ENCODE results near the gene PKP4. TPM values are rescaled to one million over a fixed set of nuclear protein-coding genes. Genes with fewer than 3 reads are reported as not detected.

Gene PKP4
- total RNA-seq, 1 experiment from 2014 or later = 55.2 TPM

- ChIA-PET RAD21 (ENCODE audit: low non-redundant PET in 1 of 2, low total read pairs in 2 of 2, uncharacterized antibody in 2 of 2, unreplicated experiment in 2 of 2) (no interaction called here), POLR2A (no interaction called here), CTCF (interaction anchor here (0.7 kb wide), 1 partner anchor 243 kb away, joined by 3 read pairs; no protein-coding TSS in a partner anchor)
- TF ChIP-seq EZH2phosphoT487 (IDR thresholded peaks at IDR 0.05; ENCODE audit: borderline replicate concordance) (no peak), MAX (IDR thresholded peaks at IDR 0.05) (no peak), ZBTB33 (IDR thresholded peaks at IDR 0.05; ENCODE audit: extremely low read depth, insufficient replicate concordance, low read length) (no peak), POLR2A (IDR thresholded peaks at IDR 0.05; ENCODE audit: borderline replicate concordance, extremely low read depth, insufficient read depth, insufficient read length) (no peak), CTCF (IDR thresholded peaks at IDR 0.05 in 2 of 3, conservative IDR thresholded peaks at IDR 0.05 in 1 of 3; ENCODE audit: borderline replicate concordance in 1 of 3, insufficient read depth in 1 of 3, low read depth in 2 of 3, low read length in 2 of 3) (no peak), REST (IDR thresholded peaks at IDR 0.05; ENCODE audit: low read depth) (no peak), SRF (IDR thresholded peaks at IDR 0.05; ENCODE audit: low read depth) (no peak), POLR2AphosphoS5 (IDR thresholded peaks at IDR 0.05; ENCODE audit: low read depth, low read length) (no peak), YY1 (IDR thresholded peaks at IDR 0.05; ENCODE audit: extremely low read depth, insufficient replicate concordance, low read depth, low read length) (no peak)
- Histone ChIP-seq H3K79me2 (ENCODE audit: insufficient read depth, low read length) (peaks cover 68% of the 10 kb centered on the region), H3K9ac (ENCODE audit: low read length) (no peak overlapping the region), H3K36me3 (ENCODE audit: control insufficient read depth in 1 of 2, insufficient read depth in 2 of 2, low read length in 2 of 2) (no peaks in the 10 kb centered on the region), H3K9me3 (ENCODE audit: control insufficient read depth in 1 of 2, insufficient read depth in 1 of 2, low read depth in 1 of 2, low read length in 2 of 2) (no peaks in the 10 kb centered on the region), H3K27ac (ENCODE audit: low read depth, low read length) (0 out of 2 replicates have a peak overlapping the region, but pooled peaks have one; percentile 10), H4K20me1 (ENCODE audit: insufficient read depth) (no peaks in the 10 kb centered on the region), H3K4me2 (ENCODE audit: low read length) (no peak overlapping the region), H3K4me3 (replicated peaks in 1 of 2; ENCODE audit: low read depth in 1 of 2, low read length in 2 of 2) (no peak overlapping the region), H3K27me3 (ENCODE audit: insufficient read depth, low read length) (no peaks in the 10 kb centered on the region), H3K4me1 (ENCODE audit: control insufficient read depth in 1 of 2, insufficient read depth in 2 of 2, low read length in 2 of 2) (peaks cover 5 to 17% of the 10 kb centered on the region in 2 experiments), H3K9me2 (ENCODE audit: insufficient read depth) (no peaks in the 10 kb centered on the region), H2AFZ (ENCODE audit: low read depth, low read length, poor library complexity, severe bottlenecking) (no peak overlapping the region)
- intact Hi-C loops (cut with micrococcal nuclease) = no loop called here
- no peak for ATAC-seq
- BruUV-seq (replicated peaks) = no TSS peak
- DNase-seq (ENCODE audit: low read depth, low spot score) = no peak
Measured at GRCh38 chr2:158510887-158511286, 54.1 kb downstream of the PKP4 start.

Measured in HCT116 (cell line).